Upper lobe of right lung (tissue), 1 donor: Measurements from ENCODE around the gene HNRNPUL1. TPM values are rescaled to one million over a fixed set of nuclear protein-coding genes. Genes with fewer than 3 reads are reported as not detected.

Experiments
- ATAC-seq: fragments of 200-7000 bp; cut with Tn5 transposase; one replicate; pipeline ENCODE4 v1.9.1; 2020; ENCODE audit warnings: mild to moderate bottlenecking, moderate library complexity
- DNase-seq: peaks from one replicate; pipeline ENCODE4 v3.0.0-alpha.2; 2020
- H3K27ac ChIP-seq: fragments of 200-600 bp; one replicate; pipeline ENCODE4 v1.8.0; 2022
- H3K27me3 ChIP-seq: fragments of 200-600 bp; one replicate; pipeline ENCODE4 v1.8.0; 2022; ENCODE audit warnings: mild to moderate bottlenecking
- H3K36me3 ChIP-seq: fragments of 200-600 bp; one replicate; pipeline ENCODE4 v1.8.0; 2022
- H3K4me1 ChIP-seq: fragments of 200-600 bp; one replicate; pipeline ENCODE4 v1.8.0; 2022
- H3K4me3 ChIP-seq: fragments of 200-600 bp; one replicate; pipeline ENCODE4 v1.8.0; 2022; ENCODE audit warnings: mild to moderate bottlenecking
- H3K9me3 ChIP-seq: fragments of 200-600 bp; one replicate; pipeline ENCODE4 v1.8.0; 2022
- intact Hi-C: fragments of 100-400 bp; cut with DNase I; formaldehyde crosslinking; loops from one replicate; pipeline ENCODE4 v1.11.0; 2022
- total RNA-seq: library from RNA; stranded (reverse); fragmentation: NEBNext Ultra II Directional; extraction: Animal tissue kit (Norgen Biotek cat#: 25700); gene quantifications from one replicate; pipeline ENCODE4 v1.2.1, GENCODE V29; 2021
- TF ChIP-seq, protein P1 (sequence below): fragments of 200-600 bp; IDR thresholded peaks from one replicate; pipeline ENCODE4 v1.8.0; 2022; ENCODE audit warnings: antibody characterized with exemption
- donor health status: DM: no; HTN: yes; CAD: no; lungs with severe emphysema.

HNRNPUL1 gene
- total RNA-seq, 1 donor from 2014 or later = 171 TPM

DNA sequence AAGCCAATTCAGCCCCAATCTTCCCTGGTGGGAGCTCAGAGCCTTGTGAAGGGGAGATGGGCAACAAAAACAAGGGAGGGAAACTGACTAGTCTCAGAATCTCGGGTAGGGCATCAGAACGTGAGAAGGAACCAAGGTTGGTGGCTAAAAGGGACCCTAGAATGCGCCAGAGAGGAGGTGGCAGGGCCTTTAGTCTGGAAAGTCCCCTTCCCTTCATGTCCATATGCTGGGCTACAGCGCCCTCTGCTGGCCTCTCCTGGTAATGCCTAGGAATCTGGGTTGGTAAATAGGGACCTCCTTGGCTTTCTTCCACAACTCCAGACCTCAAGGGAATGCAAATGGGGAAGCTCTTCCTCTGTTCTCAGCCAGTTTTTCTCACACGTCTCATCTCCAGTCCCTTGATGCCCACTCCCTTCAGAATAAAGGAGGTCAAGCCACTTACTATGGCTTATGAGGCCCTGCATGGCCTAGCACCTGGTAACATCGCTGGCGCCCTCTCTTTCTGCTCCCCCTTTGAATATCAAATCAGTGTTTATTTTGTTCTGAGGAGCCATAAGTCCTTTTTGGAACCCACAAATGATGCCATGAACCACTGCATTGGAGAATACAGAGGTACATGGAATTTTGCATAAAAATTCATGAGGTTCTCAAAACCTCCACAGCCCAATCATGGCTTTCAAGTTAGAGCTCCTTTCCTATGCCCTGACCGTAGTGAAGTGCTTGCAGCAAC is 44.4 kb downstream of the HNRNPUL1 start:
- H3K27ac ChIP-seq = peak overlapping the region; percentile 96
- DNase-seq (peak; percentile 93), ATAC-seq (peak; percentile 85)
- H3K4me1 ChIP-seq = peaks cover 40% of the 10 kb centered on the region
- intact Hi-C loops = no loop called here
- H3K36me3 ChIP-seq = peaks cover 59% of the 10 kb centered on the region
- H3K9me3 ChIP-seq = no peaks in the 10 kb centered on the region
- peak overlapping the region; percentile 66 for H3K4me3 ChIP-seq
- TF ChIP-seq, protein P1, sequence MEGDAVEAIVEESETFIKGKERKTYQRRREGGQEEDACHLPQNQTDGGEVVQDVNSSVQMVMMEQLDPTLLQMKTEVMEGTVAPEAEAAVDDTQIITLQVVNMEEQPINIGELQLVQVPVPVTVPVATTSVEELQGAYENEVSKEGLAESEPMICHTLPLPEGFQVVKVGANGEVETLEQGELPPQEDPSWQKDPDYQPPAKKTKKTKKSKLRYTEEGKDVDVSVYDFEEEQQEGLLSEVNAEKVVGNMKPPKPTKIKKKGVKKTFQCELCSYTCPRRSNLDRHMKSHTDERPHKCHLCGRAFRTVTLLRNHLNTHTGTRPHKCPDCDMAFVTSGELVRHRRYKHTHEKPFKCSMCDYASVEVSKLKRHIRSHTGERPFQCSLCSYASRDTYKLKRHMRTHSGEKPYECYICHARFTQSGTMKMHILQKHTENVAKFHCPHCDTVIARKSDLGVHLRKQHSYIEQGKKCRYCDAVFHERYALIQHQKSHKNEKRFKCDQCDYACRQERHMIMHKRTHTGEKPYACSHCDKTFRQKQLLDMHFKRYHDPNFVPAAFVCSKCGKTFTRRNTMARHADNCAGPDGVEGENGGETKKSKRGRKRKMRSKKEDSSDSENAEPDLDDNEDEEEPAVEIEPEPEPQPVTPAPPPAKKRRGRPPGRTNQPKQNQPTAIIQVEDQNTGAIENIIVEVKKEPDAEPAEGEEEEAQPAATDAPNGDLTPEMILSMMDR = peak; percentile 99
- H3K27me3 ChIP-seq = no peaks in the 10 kb centered on the region

DNA sequence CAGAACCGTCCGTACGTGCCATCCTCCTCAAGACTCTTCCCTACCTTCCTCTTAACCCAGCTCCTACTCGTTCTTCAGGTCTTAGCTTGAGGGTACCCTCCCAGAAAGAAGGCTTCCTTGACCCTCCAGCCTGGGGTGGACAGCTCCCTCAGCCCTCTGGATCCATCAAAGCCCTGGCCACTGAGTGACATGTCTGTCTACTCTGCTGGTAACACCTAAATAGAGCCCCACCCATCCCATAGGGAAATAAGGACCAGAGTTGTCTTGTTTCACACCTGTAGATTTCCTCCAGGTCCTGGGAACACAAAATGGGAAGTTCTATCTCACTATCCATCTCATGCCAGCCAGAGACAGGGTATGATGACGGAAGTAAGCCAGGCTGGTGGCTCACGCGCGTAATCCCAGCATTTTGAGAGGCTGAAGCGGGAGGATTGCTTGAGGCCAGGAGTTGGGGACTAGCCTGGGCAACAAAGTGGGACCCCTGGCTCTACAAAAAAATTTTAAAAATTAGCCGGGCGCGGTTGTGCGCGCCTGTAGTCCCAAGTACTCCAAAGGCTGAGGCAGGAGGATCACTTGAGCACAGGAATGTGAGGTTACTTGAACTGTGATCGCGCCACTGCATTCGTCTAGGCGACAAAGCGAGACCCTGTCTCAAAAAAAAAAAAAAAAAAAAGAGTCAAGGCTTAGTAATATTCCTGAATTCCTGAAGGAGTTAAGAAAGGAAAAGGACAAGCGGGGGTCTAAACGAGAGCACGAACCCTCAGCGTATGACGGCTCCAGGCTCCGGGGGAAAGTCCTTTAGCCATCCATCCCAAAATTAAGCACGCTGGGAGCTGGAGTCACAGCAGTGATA is 45.2 kb downstream of the HNRNPUL1 start:
- peak overlapping the region; percentile 96 for H3K27ac ChIP-seq
- TF ChIP-seq, protein P1 = no peak
- DNase-seq (no peak), ATAC-seq (peak; percentile 3)
- no peaks in the 10 kb centered on the region for H3K27me3 ChIP-seq
- H3K4me1 ChIP-seq = peaks cover 40% of the 10 kb centered on the region
- H3K36me3 ChIP-seq = peaks cover 56% of the 10 kb centered on the region
- peak overlapping the region; percentile 66 for H3K4me3 ChIP-seq
- intact Hi-C loops = no loop called here
- no peaks in the 10 kb centered on the region for H3K9me3 ChIP-seq

DNA sequence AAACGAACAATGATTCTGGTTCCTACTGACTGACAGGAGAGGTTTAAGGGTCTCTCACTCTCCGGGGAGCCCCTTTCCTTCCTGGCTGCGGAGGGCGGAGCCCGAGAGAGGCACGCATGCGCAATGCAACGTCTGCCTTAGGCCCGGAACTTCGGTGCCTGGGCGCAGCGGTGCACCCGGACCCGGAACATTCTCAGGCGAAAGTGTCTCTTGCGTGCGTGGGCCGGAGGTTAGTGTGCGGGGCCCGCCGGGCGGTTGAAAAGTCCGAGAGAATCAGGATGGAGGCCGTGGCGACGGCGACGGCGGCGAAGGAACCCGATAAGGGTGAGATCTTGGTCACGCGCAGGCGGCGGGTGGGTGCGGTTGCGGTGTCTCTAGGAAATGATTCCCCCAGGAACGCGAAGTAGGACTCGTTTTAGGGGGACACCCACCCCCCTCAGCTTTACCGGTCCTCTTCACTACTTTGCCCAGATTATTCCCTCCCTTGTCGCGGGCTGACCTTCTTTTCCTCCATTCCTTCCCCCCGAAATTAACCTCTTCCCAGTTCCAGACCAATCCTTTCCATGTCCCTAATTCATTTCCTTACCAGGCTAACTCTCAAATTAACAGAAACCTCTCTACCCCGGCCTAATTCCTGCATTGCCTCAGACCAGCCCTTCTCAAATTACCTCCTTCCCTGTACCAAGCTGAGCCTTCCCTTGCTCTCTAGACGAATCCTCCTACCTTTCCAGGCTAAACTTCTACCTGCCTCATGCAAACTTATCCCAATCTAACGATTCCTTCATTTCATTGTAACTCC is 46.1 kb downstream of the HNRNPUL1 start, which contains the start of gene CCDC97:
TSS of gene CCDC97 (plus strand) at position 140 of the 799 bp plus-strand sequence. CDS start at position 279, 139 bp downstream.
- peaks cover 37% of the 10 kb centered on the region for H3K4me1 ChIP-seq
- H3K27ac ChIP-seq = peak within 1 kb of the TSS; percentile 96
- peak within 1 kb of the TSS; percentile 66 for H3K4me3 ChIP-seq
- intact Hi-C loops = no loop called here
- H3K36me3 ChIP-seq = peaks cover 56% of the 10 kb centered on the region
- TF ChIP-seq, protein P1 = no peak
- ATAC-seq (peak; percentile 85), DNase-seq (peak; percentile 95)
- H3K27me3 ChIP-seq = no peaks in the 10 kb centered on the region
- H3K9me3 ChIP-seq = no peaks in the 10 kb centered on the region

DNA sequence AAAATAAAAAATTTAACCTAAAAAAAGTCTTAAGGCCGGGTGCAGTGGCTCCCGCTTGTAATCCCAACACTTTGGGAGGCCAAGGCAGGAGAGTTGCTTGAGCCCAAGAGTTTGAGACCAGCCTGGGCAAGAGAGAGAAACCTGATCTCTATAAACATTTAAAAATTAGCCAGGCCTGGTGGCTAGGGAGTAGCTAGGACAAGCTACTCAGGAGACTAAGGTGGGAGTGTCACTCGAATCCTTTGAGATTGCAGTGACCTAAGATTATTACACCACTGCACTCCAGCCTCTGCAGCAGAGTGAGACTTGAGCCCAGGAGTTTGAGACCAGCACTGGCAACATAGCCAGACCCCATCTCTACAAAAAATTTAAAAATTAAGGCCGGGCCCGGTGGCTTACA is 46.9 kb downstream of the HNRNPUL1 start:
- H3K36me3 ChIP-seq = peaks cover 56% of the 10 kb centered on the region
- intact Hi-C loops = no loop called here
- H3K9me3 ChIP-seq = no peaks in the 10 kb centered on the region

DNA sequence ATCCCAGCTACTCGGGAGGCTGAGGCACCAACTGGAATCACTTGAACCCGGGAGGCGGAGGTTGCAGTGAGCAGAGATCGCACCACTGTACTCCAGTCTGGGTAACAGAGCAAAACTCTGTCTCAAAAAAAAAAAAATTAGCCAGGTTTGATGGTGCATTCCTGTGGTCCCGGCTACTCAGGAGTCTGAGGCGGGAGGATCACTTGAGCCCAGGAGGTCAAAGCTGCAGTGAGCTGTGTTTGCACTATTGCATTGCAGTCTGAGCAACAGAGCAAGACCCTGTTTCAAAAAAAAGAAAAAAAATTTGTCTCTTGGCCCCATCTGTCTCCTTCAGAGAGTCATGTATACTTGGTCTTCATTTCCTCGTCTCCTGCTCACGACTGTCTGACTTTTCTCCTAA is 47.4 kb downstream of the HNRNPUL1 start:
- Histone ChIP-seq H3K9me3 (no peaks in the 10 kb centered on the region), H3K27ac (no peak overlapping the region), H3K4me1 (peaks cover 37% of the 10 kb centered on the region), H3K4me3 (no peak overlapping the region), H3K27me3 (no peaks in the 10 kb centered on the region), H3K36me3 (peaks cover 56% of the 10 kb centered on the region)
- intact Hi-C loops = no loop called here
- ATAC-seq (no peak), DNase-seq (no peak)
- TF ChIP-seq, protein P1 = no peak

More for the DNA sequence above, 46.9 kb downstream of the HNRNPUL1 start:
- peak overlapping the region; percentile 96 for H3K27ac ChIP-seq
- H3K27me3 ChIP-seq = no peaks in the 10 kb centered on the region
- ATAC-seq (no peak), DNase-seq (no peak)
- peaks cover 37% of the 10 kb centered on the region for H3K4me1 ChIP-seq
- TF ChIP-seq, protein P1 = no peak
- H3K4me3 ChIP-seq = peak overlapping the region; percentile 66
